B cell (primary cell): ENCODE results near the gene AGR2. TPM values are rescaled to one million over a fixed set of nuclear protein-coding genes. Genes with fewer than 3 reads are reported as not detected.

ENCODE experiments used
- ATAC-seq: fragments of 200-7000 bp; cut with Tn5 transposase; one replicate; pipeline ENCODE4 v1.10.0; 2021; ENCODE audit warnings: low read depth, mild to moderate bottlenecking, moderate number of reproducible peaks, moderate library complexity
- CTCF ChIA-PET: fragments of 350-600 bp; sonication (Branson Sonifier 250); formaldehyde crosslinking; loops from one replicate; lab custom pipeline; 2021; ENCODE audit warnings: antibody characterized with exemption, inconsistent platforms; lab: Charles Lee
- POLR2A ChIA-PET: fragments of 350-600 bp; sonication (Branson Sonifier 250); formaldehyde crosslinking; loops from one replicate; lab custom pipeline; 2021; ENCODE audit warnings: antibody characterized with exemption; lab: Charles Lee
- DNase-seq: peaks from one replicate; pipeline ENCODE4 v3.0.0; 2013
- H2AFZ ChIP-seq: 2 replicates; pipeline ENCODE4 v1.6.1; 2012; ENCODE audit warnings: mild to moderate bottlenecking, low read depth, low read length; ENCODE audit not compliant: insufficient read depth, poor library complexity, severe bottlenecking
- H3K27ac ChIP-seq, 2 donors: 1 replicate in 1 of 2; 2 replicates in 1 of 2; pipeline ENCODE4 v1.5.1; 2012 to 2013; ENCODE audit warnings: low read length in 2 of 2, mild to moderate bottlenecking in 2 of 2, moderate library complexity in 1 of 2
- H3K27me3 ChIP-seq, 4 experiments: fragments of 200-600 bp in 1 of 4; sonication (generic) in 1 of 4; replicated peaks in 1 of 4; 1 replicate in 2 of 4; 2 replicates in 2 of 4; pipeline versions ENCODE4 v1.6.1 to v1.7.0; 2013 to 2016; ENCODE audit warnings: low read length in 3 of 4, mild to moderate bottlenecking in 2 of 4, mixed read lengths in 1 of 4, moderate library complexity in 1 of 4; ENCODE audit not compliant: insufficient read depth in 4 of 4, control insufficient read depth in 3 of 4; ENCODE audit errors: control extremely low read depth in 1 of 4
- H3K36me3 ChIP-seq, 2 experiments: replicated peaks in 1 of 2; 1 replicate in 1 of 2; 2 replicates in 1 of 2; pipeline versions ENCODE4 v1.6.1 to v1.7.1; 2013; ENCODE audit warnings: low read length in 1 of 2; ENCODE audit not compliant: insufficient read depth in 2 of 2, control insufficient read depth in 1 of 2; ENCODE audit errors: control extremely low read depth in 1 of 2, extremely low read depth in 1 of 2
- H3K4me1 ChIP-seq, 2 donors: fragments of 200-600 bp in 1 of 2; sonication (generic) in 1 of 2; 1 replicate in 1 of 2; 2 replicates in 1 of 2; pipeline versions ENCODE4 v1.5.1 to v1.6.1; 2013 to 2017; ENCODE audit warnings: low read length in 2 of 2; ENCODE audit not compliant: control insufficient read depth in 2 of 2, insufficient read depth in 2 of 2
- H3K4me2 ChIP-seq: replicated peaks from 2 replicates; pipeline ENCODE3; 2012; ENCODE audit warnings: mild to moderate bottlenecking, low read depth, low read length; ENCODE audit not compliant: poor library complexity, severe bottlenecking
- H3K4me3 ChIP-seq, 5 experiments: fragments of 200-600 bp in 1 of 5; sonication (generic) in 1 of 5; 1 replicate in 3 of 5; 2 replicates in 2 of 5; pipeline versions ENCODE4 v1.5.1 to v1.7.0; 2011 to 2016; ENCODE audit warnings: low read length in 4 of 5, mild to moderate bottlenecking in 4 of 5, low read depth in 2 of 5, control low read depth in 1 of 5, moderate library complexity in 1 of 5; ENCODE audit not compliant: insufficient read depth in 1 of 5; ENCODE audit errors: control extremely low read depth in 1 of 5, extremely low read depth in 1 of 5
- H3K79me2 ChIP-seq: fragments of 200-600 bp; sonication (generic); one replicate; pipeline ENCODE4 v1.6.0; 2016; ENCODE audit warnings: low read length; ENCODE audit not compliant: control insufficient read depth, insufficient read depth
- H3K9ac ChIP-seq: fragments of 200-600 bp; sonication (generic); 2 replicates; pipeline ENCODE4 v1.6.1; 2017; ENCODE audit warnings: mild to moderate bottlenecking, low read length, moderate library complexity
- H3K9me3 ChIP-seq, 3 donors: one replicate each; pipeline versions ENCODE4 v1.6.1 to v1.7.1; 2013; ENCODE audit warnings: low read length in 2 of 3; ENCODE audit not compliant: control insufficient read depth in 2 of 3, insufficient read depth in 1 of 3; ENCODE audit errors: control extremely low read depth in 1 of 3
- H4K20me1 ChIP-seq: 2 replicates; pipeline ENCODE4 v1.6.0; 2012; ENCODE audit warnings: mild to moderate bottlenecking, low read length; ENCODE audit not compliant: insufficient read depth, control insufficient read depth, poor library complexity, severe bottlenecking
- H3K27ac Mint-ChIP-seq: one replicate; pipeline ENCODE4 v1.8.0; 2021; ENCODE audit warnings: mixed read lengths
- H3K27me3 Mint-ChIP-seq: one replicate; pipeline ENCODE4 v1.8.0; 2021; ENCODE audit warnings: mixed read lengths
- H3K4me1 Mint-ChIP-seq: one replicate; pipeline ENCODE4 v1.8.0; 2021; ENCODE audit warnings: mixed read lengths
- H3K4me3 Mint-ChIP-seq: one replicate; pipeline ENCODE4 v1.8.0; 2021; ENCODE audit warnings: mixed read lengths
- H3K9me3 Mint-ChIP-seq: one replicate; pipeline ENCODE4 v1.8.0; 2022; ENCODE audit warnings: mixed read lengths; ENCODE audit not compliant: insufficient read depth
- CTCF ChIP-seq: fragments of 200-600 bp; IDR thresholded peaks from one replicate; pipeline ENCODE4 v1.8.0; 2022; ENCODE audit warnings: antibody characterized with exemption, mild to moderate bottlenecking
- EZH2 ChIP-seq: IDR thresholded peaks from 2 replicates; pipeline ENCODE4 v1.6.1; 2012; ENCODE audit warnings: borderline replicate concordance, low read depth, mild to moderate bottlenecking, moderate library complexity, low read length; ENCODE audit not compliant: insufficient read depth, poor library complexity, severe bottlenecking
- WGBS: methylation state at CpG from one replicate; pipeline ENCODE4 v1.1.5; 2013; ENCODE audit warnings: missing lambda C conversion rate; ENCODE audit not compliant: insufficient coverage; 5-methylcytosine and 5-hydroxymethylcytosine counted together
- intact Hi-C: fragments of 100-400 bp; cut with micrococcal nuclease; formaldehyde crosslinking; loops from one replicate; pipeline ENCODE4 v1.10.0; 2022
- polyA plus RNA-seq: library from polyadenylated mRNA; depleted of rRNA; stranded (reverse); fragments of >200 nt; gene quantifications from 2 replicates; pipeline ENCODE4 v1.2.3, GENCODE V29; 2012
- total RNA-seq, 2 donors: library from RNA; stranded (reverse); fragments of 120-200 nt in 1 of 2; gene quantifications; 1 replicate in 1 of 2; 2 replicates in 1 of 2; pipeline versions ENCODE4 v1.2.3 to v1.2.4, GENCODE V29; 2013 to 2022

AGR2 gene
- total and polyA plus RNA-seq, 2 donors (not counting 1 experiment from before 2014, with no cell fraction given) = not detected

DNA sequence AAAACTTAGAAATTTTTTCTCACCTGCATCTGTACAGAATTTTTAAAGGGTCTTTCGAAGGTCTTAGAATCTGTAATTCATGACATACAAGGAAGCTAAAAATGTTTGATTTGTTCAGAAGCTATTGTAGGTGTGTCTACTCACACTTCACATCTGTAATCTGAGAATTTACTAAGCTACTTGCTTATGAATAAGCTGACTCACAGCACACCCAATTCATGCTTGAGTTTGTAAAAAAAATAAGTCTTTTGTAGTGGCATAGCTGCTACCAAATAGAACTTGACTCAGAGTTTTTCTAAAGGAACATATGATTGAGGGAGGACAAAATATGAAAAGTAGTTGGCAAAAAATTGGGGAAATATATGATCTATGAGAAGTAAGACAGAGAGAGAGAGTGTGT, 12.7 kb upstream of the AGR2 start:
- no peak for DNase-seq
- no peak overlapping the region for H3K4me2 ChIP-seq
- H3K79me2 ChIP-seq = no peaks in the 10 kb centered on the region
- POLR2A ChIA-PET = no interaction called here
- H3K9ac ChIP-seq = no peak overlapping the region
- H3K27me3 ChIP-seq = no peaks in the 10 kb centered on the region
- TF ChIP-seq CTCF (no peak), EZH2 (no peak)
- no peak overlapping the region for H3K4me3 ChIP-seq
- WGBS = no CpG with 5 or more reads among the region's 1 CpG
- H3K9me3 ChIP-seq = no peaks in the 10 kb centered on the region
- Mint-ChIP-seq H3K27me3 (peaks cover 11% of the 10 kb centered on the region), H3K4me3 (no peak overlapping the region), H3K9me3 (peaks cover 2% of the 10 kb centered on the region), H3K4me1 (peaks cover 20% of the 10 kb centered on the region), H3K27ac (no peak overlapping the region)
- H3K4me1 ChIP-seq = peaks cover 6 to 7% of the 10 kb centered on the region in 2 donors
- intact Hi-C loops = no loop called here
- H3K27ac ChIP-seq = no peak overlapping the region
- H3K36me3 ChIP-seq = no peaks in the 10 kb centered on the region
- ATAC-seq = no peak
- CTCF ChIA-PET = interaction anchor here (1.1 to 1.3 kb wide), 2 partner anchors 15 to 101 kb away, joined by 3 read pairs; no protein-coding TSS in a partner anchor
- H4K20me1 ChIP-seq = no peaks in the 10 kb centered on the region
- no peak overlapping the region for H2AFZ ChIP-seq

DNA sequence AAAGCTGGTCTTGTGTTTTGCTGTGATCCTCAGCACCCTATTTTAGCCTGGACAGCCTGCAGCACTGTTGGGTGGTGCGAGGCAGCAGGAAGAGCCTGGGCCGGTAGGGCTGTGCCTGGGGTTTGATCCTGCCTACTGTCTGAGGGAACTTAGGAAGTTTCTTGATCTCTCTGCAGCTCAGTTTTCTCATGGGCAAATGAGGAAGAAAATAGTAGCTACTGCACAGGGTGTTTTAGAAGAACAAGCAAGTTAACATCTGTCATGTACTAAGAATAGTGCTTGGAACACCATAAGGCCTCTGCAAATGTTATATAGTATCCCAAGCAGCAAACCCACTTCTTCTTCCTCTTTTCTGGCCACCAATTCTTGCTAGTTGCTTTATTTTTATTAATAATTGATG, 12.0 kb upstream of the AGR2 start:
- Histone ChIP-seq H3K79me2 (no peaks in the 10 kb centered on the region), H3K27me3 (no peaks in the 10 kb centered on the region), H3K4me2 (no peak overlapping the region), H2AFZ (peak overlapping the region; percentile 4), H4K20me1 (no peaks in the 10 kb centered on the region), H3K9me3 (no peaks in the 10 kb centered on the region), H3K4me1 (peaks cover 6 to 7% of the 10 kb centered on the region in 2 donors), H3K36me3 (no peaks in the 10 kb centered on the region), H3K27ac (no peak overlapping the region), H3K9ac (no peak overlapping the region), H3K4me3 (no peak overlapping the region)
- Mint-ChIP-seq H3K4me1 (peaks cover 20% of the 10 kb centered on the region), H3K27ac (peak overlapping the region; percentile 21), H3K27me3 (peaks cover 7% of the 10 kb centered on the region), H3K9me3 (peaks cover 2% of the 10 kb centered on the region), H3K4me3 (no peak overlapping the region)
- POLR2A ChIA-PET = no interaction called here
- 19% methylated on average over 2 of the region's 2 CpGs for WGBS
- intact Hi-C loops = no loop called here
- CTCF ChIA-PET = interaction anchor here (1.1 to 1.3 kb wide), 2 partner anchors 15 to 101 kb away, joined by 3 read pairs; no protein-coding TSS in a partner anchor
- ATAC-seq (no peak), DNase-seq (peak; percentile 9)
- TF ChIP-seq CTCF = no peak
- TF ChIP-seq EZH2 = no peak
